HUES64 (cell line): ENCODE measurements around the gene VWA5B1.
"Not testable (repeated sequence)": the region's sequence is repeated elsewhere in the genome, so short reads cannot be mapped to it uniquely, and the experiment has no call there.

Experiments used
- H3K27ac ChIP-seq: 2 replicates; pipeline ENCODE4 v1.7.0; 2013; ENCODE audit warnings: low read depth, low read length, inconsistent platforms
- H3K27me3 ChIP-seq: 2 replicates; pipeline ENCODE4 v1.6.1; 2013; ENCODE audit warnings: mild to moderate bottlenecking, low read length; ENCODE audit not compliant: insufficient read depth
- H3K36me3 ChIP-seq: 2 replicates; pipeline ENCODE4 v1.6.1; 2013; ENCODE audit warnings: mild to moderate bottlenecking, low read length; ENCODE audit not compliant: insufficient read depth
- H3K4me1 ChIP-seq: 2 replicates; pipeline ENCODE4 v1.6.1; 2013; ENCODE audit warnings: mild to moderate bottlenecking, low read length, moderate library complexity; ENCODE audit not compliant: insufficient read depth
- H3K4me3 ChIP-seq: 2 replicates; pipeline ENCODE4 v1.5.1; 2013; ENCODE audit warnings: mild to moderate bottlenecking, low read length, moderate library complexity
- H3K9ac ChIP-seq: 2 replicates; pipeline ENCODE4 v1.6.1; 2013; ENCODE audit warnings: mild to moderate bottlenecking, low read depth, low read length
- H3K9me3 ChIP-seq: 2 replicates; pipeline ENCODE4 v1.6.1; 2013; ENCODE audit warnings: low read depth, low read length; ENCODE audit not compliant: insufficient read depth
- WGBS: fragments of 150-250, 120-280 bp; methylation state at CpG from one replicate; pipeline ENCODE4 v1.1.7; 2013; ENCODE audit warnings: missing lambda C conversion rate; 5-methylcytosine and 5-hydroxymethylcytosine counted together

Gene VWA5B1

GRCh38 chr1:20282533-20282932 lies 8.1 kb upstream of the VWA5B1 start:
- peaks cover 28% of the 10 kb centered on the region for H3K4me1 ChIP-seq
- no peak overlapping the region for H3K9ac ChIP-seq
- H3K27ac ChIP-seq: no peak overlapping the region
- H3K9me3 ChIP-seq: no peaks in the 10 kb centered on the region; the same call in 1 of the 2 replicates
- 75% methylated on average over 5 of the region's 5 CpGs for WGBS
- 0 out of 2 replicates have a peak, but pooled peaks cover 2% of the 10 kb centered on the region for H3K27me3 ChIP-seq
- H3K36me3 ChIP-seq: no peaks in the 10 kb centered on the region
- no peak overlapping the region for H3K4me3 ChIP-seq

- Histone ChIP-seq H3K9me3 (no peaks in the 10 kb centered on the region; the same call in 1 of the 2 replicates), H3K4me3 (no peak overlapping the region), H3K9ac (no peak overlapping the region), H3K27me3 (peaks cover 7% of the 10 kb centered on the region; the same call in 1 of the 2 replicates), H3K4me1 (peaks cover 21% of the 10 kb centered on the region), H3K27ac (no peak overlapping the region), H3K36me3 (no peaks in the 10 kb centered on the region)
- 94% methylated on average over 2 of the region's 2 CpGs for WGBS
Measured at GRCh38 chr1:20284046-20284445, 6.6 kb upstream of the VWA5B1 start.

DNA sequence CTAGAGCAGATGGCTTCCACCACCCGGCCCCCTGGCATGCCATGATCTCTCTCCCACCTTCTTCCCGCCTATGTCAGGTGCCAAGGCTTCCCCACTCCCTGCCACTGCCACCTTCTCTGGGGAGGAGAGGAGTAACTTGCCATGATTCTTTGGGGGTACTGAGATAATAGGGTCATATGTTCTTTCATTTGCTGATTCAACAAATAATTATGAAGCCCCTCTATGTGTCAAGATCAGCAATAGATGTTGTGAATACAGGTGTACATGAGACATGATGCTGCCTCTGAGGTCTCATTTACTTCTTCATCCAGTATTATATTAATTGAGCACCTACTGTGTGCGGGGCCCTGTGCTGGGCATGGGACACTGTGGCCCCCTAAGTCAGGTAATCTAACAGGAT lies 6.0 kb upstream of the VWA5B1 start:
- peaks cover 12% of the 10 kb centered on the region; the same call in 1 of the 2 replicates for H3K27me3 ChIP-seq
- H3K4me1 ChIP-seq: peaks cover 15% of the 10 kb centered on the region
- no peaks in the 10 kb centered on the region for H3K36me3 ChIP-seq
- H3K27ac ChIP-seq: no peak overlapping the region
- no peak overlapping the region for H3K9ac ChIP-seq
- 85% methylated on average over 2 of the region's 3 CpGs for WGBS
- no peaks in the 10 kb centered on the region; the same call in 1 of the 2 replicates for H3K9me3 ChIP-seq
- no peak overlapping the region for H3K4me3 ChIP-seq

- WGBS: 82% methylated on average over 3 of the region's 3 CpGs
- Histone ChIP-seq H3K9me3 (no peaks in the 10 kb centered on the region; the same call in 1 of the 2 replicates), H3K27ac (no peak overlapping the region), H3K9ac (no peak overlapping the region), H3K36me3 (no peaks in the 10 kb centered on the region), H3K4me1 (peaks cover 19% of the 10 kb centered on the region), H3K4me3 (no peak overlapping the region), H3K27me3 (peaks cover 21% of the 10 kb centered on the region; the same call in 1 of the 2 replicates)
Measured at GRCh38 chr1:20285510-20285909, 5.2 kb upstream of the VWA5B1 start.

DNA sequence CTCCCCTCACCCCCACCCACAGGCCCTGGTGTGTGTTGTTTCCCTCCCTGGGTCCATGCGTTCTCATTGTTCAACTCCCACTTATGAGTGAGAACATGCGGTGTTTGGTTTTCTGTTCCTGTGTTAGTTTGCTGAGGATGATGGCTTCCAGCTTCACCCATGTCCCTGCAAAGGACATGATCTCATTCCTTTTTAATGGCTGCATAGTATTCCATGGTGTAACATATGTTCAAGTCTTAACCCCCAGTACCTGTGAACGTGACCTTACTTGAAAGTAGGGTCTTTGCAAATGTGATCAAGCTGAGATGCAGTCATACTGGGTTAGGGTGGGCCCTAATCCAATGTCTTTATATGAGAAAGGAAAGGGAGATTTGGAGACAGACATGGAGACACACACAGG lies 3.0 kb upstream of the VWA5B1 start:
- H3K9me3 ChIP-seq, H3K36me3 ChIP-seq, H3K4me3 ChIP-seq, H3K9ac ChIP-seq, H3K27ac ChIP-seq, H3K4me1 ChIP-seq: not testable (repeated sequence)
- H3K27me3 ChIP-seq: peaks cover 41% of the 10 kb centered on the region
- 84% methylated on average over 1 of the region's 3 CpGs for WGBS

- no peaks in the 10 kb centered on the region for H3K9me3 ChIP-seq
- no peaks in the 10 kb centered on the region for H3K36me3 ChIP-seq
- peak overlapping the region; percentile 45 for H3K4me3 ChIP-seq
- WGBS: 7% methylated on average over 20 of the region's 20 CpGs
- no peak overlapping the region for H3K9ac ChIP-seq
- peaks cover 9% of the 10 kb centered on the region; the same call in 1 of the 2 replicates for H3K4me1 ChIP-seq
- H3K27ac ChIP-seq: no peak overlapping the region
- H3K27me3 ChIP-seq: peaks cover 46% of the 10 kb centered on the region
Measured at GRCh38 chr1:20291645-20292084, 990 bp downstream of the VWA5B1 start.

DNA sequence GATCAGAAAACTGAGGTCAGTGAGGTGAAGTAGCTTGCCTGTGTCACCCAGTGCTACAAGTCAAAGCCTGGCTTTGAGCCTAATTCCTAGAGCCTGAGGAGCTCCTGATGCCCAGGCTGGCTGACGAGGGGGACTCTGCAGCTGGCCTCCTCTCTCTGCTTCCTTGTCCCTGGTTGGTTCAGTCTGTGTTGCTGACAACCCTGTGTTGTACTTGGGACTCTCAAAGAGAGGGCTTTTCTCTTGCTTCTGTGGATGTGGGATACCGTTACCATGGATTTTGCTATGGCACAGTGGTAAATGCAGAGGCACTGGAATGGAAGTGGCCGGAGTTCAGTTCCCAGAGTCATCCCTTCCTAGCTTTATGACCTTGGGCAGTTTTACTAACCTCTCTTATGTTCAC lies 8.0 kb downstream of the VWA5B1 start:
- no peaks in the 10 kb centered on the region for H3K9me3 ChIP-seq
- H3K4me3 ChIP-seq: no peak overlapping the region
- no peaks in the 10 kb centered on the region for H3K36me3 ChIP-seq
- H3K4me1 ChIP-seq: no peaks in the 10 kb centered on the region
- no peak overlapping the region for H3K9ac ChIP-seq
- H3K27me3 ChIP-seq: no peaks in the 10 kb centered on the region
- 72% methylated on average over 3 of the region's 3 CpGs for WGBS
- H3K27ac ChIP-seq: no peak overlapping the region

DNA sequence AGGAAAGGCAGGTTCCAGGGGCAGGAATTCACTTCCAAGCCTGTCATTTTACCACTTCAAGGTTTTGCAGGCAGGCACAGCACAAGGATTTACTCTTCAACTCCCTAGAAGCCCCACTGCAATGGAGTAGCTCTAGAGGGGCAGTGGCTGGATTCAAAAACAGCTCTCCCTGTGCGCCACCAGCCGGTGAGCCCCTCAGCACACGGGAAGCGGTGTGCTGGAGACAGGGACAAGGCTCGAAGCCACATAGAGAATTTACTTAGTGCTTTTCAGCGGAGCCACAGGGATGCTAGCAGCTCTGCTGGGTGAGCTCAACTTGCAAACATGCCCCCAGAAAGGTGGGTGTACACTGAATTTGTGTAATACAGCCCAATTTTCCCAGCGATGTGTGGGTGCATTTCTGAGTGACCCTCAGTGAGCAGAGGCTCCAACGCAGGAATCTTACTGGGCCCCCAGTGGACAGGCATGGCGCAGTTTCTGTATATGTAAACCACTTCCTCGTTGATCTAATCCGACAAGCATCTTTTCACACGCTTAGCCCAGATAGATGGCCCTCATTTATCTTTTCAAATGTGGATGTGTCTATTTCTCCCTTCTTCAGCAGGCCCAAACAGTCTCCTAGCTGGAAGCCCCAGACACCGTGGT lies 10.9 kb downstream of the VWA5B1 start:
- Histone ChIP-seq H3K27me3 (no peaks in the 10 kb centered on the region), H3K4me1 (no peaks in the 10 kb centered on the region), H3K36me3 (no peaks in the 10 kb centered on the region), H3K9ac (no peak overlapping the region), H3K27ac (no peak overlapping the region), H3K9me3 (no peaks in the 10 kb centered on the region), H3K4me3 (no peak overlapping the region)
- 87% methylated on average over 13 of the region's 13 CpGs for WGBS

DNA sequence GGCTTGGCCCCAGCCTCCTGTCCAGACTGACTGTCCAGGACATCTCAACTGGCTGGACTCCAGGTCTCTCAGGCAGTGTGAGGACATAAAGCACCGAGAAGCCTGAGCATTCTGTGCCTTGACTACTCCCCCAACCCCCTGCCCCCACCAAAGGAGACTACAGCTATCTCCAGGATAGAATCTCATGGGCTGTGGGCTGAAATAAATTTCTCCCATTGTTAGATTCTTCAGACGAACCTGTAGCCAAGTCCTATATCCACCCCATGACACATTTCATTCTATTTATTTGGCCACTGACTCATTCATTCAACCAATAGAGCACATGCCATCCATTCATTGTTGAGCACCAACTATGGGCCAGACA lies 11.4 kb downstream of the VWA5B1 start:
- Histone ChIP-seq H3K9ac (no peak overlapping the region), H3K4me1 (no peaks in the 10 kb centered on the region), H3K4me3 (no peak overlapping the region), H3K27me3 (no peaks in the 10 kb centered on the region), H3K27ac (no peak overlapping the region), H3K9me3 (no peaks in the 10 kb centered on the region), H3K36me3 (no peaks in the 10 kb centered on the region)
- WGBS: 90% methylated on average over 2 of the region's 2 CpGs

GRCh38 chr1:20307026-20307425 lies 16.4 kb downstream of the VWA5B1 start:
- Histone ChIP-seq H3K4me3 (no peak overlapping the region), H3K36me3 (no peaks in the 10 kb centered on the region), H3K27ac (no peak overlapping the region), H3K9me3 (no peaks in the 10 kb centered on the region), H3K27me3 (no peaks in the 10 kb centered on the region), H3K9ac (no peak overlapping the region), H3K4me1 (no peaks in the 10 kb centered on the region)
- 94% methylated on average over 6 of the region's 7 CpGs for WGBS

GRCh38 chr1:20308569-20308968 lies 17.9 kb downstream of the VWA5B1 start:
- Histone ChIP-seq H3K4me3 (no peak overlapping the region), H3K27ac (no peak overlapping the region), H3K36me3 (no peaks in the 10 kb centered on the region), H3K9ac (no peak overlapping the region), H3K4me1 (no peaks in the 10 kb centered on the region), H3K27me3 (no peaks in the 10 kb centered on the region), H3K9me3 (no peaks in the 10 kb centered on the region)
- 92% methylated on average over 5 of the region's 5 CpGs for WGBS

DNA sequence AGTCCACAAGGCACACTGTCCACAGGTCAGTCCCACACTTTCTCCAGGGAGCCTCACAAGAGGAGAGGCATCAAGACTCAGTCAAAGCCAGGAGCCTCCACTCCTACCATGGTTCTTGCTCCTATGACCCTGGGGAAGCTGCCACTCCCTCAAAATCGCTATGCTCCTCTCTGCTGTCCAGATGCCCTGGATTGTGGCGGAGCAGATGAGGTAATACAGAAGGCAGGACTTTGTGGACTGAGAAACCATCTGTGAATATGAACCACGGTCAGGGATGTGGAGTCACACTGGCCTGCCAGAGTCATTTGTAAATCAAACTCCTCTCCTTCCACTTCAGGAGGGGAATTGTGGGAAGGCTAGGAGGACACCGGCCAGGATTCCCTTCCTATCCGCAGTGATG lies 20.6 kb downstream of the VWA5B1 start:
- H3K27ac ChIP-seq: no peak overlapping the region
- H3K36me3 ChIP-seq: no peaks in the 10 kb centered on the region
- no peaks in the 10 kb centered on the region for H3K27me3 ChIP-seq
- no peaks in the 10 kb centered on the region for H3K9me3 ChIP-seq
- H3K4me3 ChIP-seq: no peak overlapping the region
- no peak overlapping the region for H3K9ac ChIP-seq
- 97% methylated on average over 5 of the region's 5 CpGs for WGBS
- H3K4me1 ChIP-seq: no peaks in the 10 kb centered on the region
